IPS-NIHi7 (cell line): ENCODE data around the gene HOXB4.
A peak's percentile ranks its signal among the peaks of the same experiment; 100 is the strongest.

Experiments
- DNase-seq: peaks from one replicate; pipeline ENCODE4 v3.0.0; 2012; ENCODE audit warnings: mixed read lengths; ENCODE audit errors: extremely low spot score

Gene HOXB4

DNA sequence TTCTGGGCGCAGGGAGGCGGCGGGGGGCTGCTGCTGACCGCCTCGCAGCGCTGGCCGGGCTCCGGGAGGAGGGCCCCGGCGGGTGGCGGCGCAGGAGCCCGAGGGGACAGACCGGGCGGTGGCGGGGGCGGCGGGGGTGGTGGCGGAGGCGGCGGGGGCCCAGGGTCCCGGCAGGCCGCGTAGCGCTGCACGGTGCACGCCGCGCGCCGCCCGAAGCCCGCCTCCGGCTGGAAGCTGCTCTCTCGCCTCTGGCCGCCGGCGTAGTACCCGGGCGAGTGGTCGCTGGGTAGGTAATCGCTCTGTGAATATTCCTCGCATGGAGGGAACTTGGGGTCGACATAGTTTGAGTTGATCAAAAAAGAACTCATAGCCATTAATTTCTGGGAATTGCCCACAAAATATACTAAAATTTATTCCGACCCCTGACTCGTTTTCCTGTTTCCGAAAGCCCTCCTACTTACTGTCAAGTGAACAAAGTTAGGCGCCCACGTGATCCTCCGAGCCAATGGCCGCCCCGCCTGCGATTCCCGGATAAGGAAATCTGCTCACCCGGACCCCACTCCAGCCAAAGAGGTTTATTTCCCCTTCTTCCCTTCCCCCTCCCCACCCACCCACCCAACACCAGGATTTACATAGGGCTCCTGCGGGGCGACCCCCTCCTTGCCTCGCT lies at the start of gene HOXB4:
HOXB4 (minus strand) TSS at position 405 of the 670 bp plus-strand sequence; CDS start at position 374, 31 bp downstream.
- DNase-seq: peak; percentile 66

DNA sequence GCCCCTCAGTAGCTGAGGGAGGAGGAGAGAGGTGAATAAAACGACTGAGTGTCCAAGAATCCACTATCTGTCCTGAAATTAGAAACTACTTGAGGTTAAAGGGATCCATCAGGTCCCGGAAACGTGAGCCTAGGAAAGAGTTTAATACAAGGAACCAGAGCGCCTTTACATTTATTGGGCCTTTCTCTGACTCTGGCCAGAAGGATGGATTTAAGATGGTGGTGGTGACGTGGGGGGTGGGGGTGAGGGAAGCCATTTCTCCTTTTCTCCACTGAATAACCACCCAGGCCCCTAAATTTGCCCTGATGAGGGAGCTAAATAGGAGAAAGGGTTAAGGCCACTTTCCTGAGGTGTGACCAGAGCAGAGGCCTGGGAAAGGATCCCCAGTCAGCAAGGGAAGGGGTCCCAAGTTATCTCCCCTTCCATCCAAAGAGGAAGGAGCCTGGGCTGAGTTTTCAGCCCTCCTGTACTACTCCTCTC lies 49.0 kb upstream of the HOXB4 start:
- no peak for DNase-seq

- peak; percentile 68 for DNase-seq
Measured at GRCh38 chr17:48626245-48627117, 48.3 kb upstream of the HOXB4 start, which contains the start of gene HOXB9. TSS of gene HOXB9 (minus strand) at chr17:48626358. CDS start at chr17:48626269, 89 bp downstream.

DNA sequence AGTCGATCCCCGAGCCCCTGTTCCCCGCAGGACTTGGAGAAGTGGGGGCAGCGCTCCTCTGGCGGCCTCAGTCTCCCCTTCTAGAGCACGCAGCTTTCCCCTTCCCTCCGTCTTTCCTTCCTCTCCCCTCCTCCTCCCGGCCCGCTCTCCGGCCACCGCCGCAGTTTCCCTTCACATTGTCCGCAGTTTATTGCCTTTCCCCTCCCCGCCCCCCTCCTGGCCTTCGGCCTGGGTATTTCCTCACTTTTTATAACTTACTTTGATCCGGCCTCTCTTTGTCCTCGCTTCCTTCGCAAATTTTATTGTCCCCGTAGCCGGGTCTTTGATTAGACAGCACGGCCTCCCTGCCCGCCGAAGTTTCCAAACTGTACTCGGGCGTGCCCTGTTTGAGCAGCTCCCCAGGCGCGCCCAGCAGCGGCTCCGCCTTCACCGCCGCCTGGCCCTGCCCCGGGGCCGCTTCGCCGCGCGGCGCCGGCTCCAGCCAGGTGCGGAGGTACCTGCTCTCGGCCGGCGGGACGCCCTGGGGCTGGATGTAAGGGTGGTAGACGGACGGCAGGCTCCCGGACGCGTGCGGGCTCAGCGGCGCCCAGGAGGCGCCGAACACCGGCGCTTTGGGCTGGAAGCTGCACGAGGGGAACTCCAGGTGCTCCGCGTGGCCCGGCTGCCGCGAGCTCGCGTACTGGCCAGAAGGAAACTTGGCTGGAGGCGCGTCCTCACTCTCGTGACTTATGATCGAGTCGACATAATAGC lies 47.5 kb upstream of the HOXB4 start:
- peak; percentile 65 for DNase-seq

DNA sequence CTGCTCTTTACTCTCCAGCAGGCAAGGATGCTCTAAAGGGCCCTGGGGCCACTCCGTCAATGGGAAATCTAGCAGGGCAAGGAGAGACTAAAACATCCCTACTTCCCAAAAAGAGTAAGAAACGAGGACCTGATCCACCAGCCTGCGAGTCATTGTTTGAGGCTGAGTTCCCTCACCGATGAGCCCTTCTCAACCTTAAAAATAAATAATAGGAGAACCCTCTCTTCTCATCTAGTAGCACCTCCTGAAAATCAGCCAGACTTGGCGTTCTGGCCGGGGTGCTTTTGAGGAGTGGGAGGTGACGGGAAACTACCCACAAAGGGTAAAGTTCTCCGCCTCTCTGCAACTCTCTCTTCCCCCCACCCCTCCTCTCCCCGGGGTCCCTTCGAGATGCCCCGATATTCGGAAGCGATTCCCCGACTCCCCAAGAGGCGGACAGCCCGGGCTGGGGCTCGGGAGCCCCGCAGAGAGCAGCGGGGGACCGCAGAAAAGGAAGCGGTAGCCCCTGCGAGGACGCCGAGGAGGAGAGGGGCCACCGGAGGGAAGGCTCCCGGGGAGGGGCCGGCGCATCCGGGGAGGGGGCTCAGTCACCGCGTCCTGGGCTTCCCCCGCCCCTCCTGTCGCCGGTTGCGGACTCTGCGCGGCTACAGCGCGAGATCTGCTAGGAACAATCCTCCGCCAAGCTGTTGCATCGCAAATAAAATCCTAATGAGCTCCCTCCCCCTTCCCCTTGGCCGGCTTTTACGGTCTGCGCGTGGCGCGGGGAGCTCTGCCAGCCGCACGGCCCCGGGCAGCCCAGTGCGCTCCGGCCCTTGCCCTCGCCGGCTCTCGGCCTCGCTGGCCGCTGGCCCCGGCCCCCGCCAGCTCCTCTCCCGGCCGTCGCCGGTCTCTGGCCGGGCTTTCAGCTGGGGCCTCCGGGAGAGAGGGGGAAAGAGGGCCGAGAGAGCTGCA lies 46.7 kb upstream of the HOXB4 start:
- no peak for DNase-seq

- no peak for DNase-seq
Measured at GRCh38 chr17:48624118-48624517, 46.0 kb upstream of the HOXB4 start.

DNA sequence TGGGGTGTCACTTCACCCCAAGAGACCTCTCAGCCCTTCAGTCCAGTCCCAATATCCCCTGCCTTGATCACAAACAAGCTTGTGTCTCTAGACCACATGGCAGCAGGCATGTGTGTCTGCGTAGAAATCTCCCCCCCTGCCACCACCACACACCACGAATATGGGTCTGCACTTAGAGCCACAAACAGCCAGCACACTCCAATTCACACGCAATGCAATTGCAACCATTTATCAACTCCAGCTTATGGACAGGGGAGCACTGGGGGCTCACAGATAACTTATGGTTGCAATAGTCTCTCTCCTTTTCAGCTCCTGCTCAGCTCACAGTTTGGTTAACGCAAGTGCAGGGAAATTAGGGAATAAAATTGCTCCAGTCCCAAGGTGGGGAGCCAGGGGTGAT lies 45.4 kb upstream of the HOXB4 start:
- no peak for DNase-seq

DNA sequence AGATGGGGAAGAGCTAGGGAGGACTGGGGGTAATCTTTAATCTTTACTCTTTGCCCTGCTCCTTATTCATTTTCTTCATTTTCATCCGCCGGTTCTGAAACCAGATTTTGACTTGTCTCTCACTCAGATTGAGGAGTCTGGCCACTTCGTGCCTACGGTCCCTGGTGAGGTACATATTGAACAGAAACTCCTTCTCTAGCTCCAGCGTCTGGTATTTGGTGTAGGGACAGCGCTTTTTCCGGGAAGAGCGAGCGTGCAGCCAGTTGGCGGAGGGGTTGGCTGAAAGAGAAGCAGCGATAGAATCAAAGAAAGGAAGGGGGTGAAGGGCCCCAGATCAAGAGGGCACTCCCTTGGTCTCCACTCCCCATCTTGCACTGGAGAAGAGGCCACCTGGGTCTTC lies 44.7 kb upstream of the HOXB4 start:
- no peak for DNase-seq

GRCh38 chr17:48621410-48622392 lies 43.6 kb upstream of the HOXB4 start:
- no peak for DNase-seq

DNA sequence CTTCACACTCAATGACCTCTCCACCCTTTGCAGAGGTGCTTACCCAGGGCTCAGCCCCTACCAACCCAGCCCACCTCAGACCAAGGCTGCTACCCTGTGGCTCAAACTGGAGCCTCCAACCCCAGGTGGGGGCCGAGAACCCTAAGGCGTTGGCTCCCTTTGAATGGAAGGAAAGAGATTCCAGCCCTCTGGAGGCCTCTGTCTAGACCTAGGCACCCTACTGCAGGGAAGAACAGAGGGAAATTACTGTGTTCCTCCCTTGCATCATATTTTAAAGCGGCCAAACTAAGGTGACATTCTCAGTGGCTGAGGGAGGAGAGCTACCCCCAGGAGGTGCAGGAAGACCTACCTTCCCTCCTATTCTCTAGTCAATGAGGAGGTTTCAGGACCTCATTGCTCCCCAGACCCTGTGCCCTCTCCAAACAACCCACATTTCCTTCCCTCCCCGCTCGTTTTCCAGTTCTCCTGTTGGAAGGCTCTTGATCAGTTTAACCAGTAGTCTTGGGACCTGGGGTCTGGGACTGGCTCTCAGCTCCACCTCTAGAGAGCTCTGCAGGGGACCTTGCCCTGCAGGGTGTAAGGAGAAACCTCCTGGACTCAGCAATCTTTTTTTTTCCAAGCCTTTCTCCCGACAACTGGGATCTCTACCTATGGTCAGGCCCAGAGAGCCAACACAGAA lies 42.5 kb upstream of the HOXB4 start:
- no peak for DNase-seq

DNA sequence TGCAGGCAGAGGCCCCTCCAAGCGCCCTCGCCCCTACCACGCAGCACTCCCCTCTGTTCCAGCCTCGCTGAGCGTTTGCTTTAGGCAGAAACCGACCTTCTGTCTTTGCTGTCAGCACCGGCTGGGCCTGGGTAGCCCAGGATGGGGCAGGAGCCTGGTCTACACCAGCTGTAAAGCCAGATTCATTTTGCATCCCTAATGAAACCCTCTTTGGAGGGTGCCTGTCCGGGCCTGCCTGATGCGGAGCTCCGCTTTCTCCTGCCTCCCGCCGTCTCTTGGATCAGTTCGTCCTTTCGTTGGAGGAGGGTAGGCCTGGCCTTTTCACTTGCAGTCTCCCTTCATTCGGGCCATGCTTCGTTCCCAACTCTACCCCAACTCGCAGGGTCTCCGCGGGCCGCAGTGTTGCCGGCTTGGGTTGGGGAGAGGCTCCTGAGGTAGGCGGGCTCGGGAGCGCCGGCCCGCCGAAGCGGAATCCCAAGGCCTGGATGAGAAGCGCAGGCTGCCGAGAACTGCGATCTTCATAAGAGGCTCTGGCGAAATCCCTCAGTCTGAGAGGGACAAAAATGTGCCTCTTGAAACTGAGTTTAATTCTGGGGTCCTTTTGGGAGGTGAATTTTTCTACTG lies 41.8 kb upstream of the HOXB4 start:
- DNase-seq: no peak

GRCh38 chr17:48618256-48618896 lies 40.2 kb upstream of the HOXB4 start:
- DNase-seq: peak; percentile 85

DNA sequence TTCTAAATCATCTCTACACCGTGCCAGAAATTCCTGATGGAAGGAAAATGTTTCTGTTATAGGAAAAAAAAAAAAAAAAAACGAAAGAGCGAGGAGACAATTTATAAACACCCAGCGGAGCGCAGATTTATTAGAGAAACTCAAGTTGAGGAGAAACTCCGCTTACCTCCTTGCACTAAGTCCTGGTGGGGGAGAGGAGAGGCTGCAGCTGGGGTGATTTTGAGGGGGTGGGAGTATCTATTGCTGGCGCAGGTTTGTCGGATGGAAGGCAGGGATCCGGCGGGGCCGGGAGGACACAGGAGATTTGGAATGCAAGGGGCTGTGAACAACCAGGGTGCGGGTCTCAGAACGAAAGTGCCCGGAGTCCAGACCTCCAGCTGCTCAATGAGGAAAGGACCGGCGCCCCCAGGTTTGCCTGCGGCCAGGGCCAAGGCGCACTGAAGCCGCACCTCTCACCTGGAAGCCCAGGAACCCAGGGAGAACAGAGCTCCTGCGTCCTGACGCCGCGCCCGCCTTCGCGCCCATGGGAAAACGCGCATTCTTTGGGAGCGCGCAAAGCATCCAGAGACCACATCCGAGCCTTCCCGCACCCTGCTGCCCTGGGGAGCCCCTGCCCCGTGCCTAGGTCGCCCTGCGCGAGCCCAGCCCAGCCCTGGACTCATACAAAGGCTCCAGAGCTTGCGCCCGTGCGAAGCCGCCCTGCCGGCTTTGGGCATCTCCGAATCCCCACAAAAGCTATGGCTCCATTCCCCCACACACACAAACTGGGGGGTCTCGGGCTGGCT lies 39.5 kb upstream of the HOXB4 start:
- DNase-seq: no peak

DNA sequence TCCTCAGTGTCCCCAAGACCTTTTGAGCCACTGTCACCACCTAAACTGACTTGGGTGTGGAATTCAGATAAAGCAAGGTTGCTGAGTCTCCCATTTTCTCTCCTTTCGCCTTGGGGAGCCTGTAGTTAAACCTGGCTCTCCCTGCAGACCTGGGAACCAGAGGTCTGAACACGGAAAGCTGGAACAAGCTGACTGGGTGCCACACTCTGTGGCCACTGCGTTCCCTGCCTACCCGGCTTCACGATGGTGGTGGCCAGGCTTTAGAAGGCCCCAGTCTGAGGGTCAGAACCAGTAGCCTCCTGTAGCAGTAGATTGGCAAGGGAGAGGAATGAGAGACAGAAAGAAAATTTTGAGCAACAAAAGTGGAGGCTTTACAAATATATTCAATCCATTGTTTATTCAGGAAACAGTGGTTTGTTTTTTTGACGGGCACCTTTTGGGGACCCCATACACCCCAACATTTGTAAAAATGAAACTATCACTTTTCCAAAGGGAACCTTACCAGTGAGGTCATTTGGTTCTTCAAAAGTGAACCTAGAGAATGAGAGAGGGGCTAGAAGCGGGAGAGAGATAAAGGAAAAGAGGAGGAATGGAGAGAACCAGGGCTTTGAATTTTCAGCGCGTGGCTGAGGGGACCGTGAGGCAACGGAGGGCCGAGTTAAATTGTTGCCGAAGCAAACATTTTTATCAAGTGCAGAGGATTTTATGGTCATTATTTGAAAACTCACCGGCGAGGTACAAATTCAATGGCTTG lies 38.7 kb upstream of the HOXB4 start:
- DNase-seq: no peak

DNA sequence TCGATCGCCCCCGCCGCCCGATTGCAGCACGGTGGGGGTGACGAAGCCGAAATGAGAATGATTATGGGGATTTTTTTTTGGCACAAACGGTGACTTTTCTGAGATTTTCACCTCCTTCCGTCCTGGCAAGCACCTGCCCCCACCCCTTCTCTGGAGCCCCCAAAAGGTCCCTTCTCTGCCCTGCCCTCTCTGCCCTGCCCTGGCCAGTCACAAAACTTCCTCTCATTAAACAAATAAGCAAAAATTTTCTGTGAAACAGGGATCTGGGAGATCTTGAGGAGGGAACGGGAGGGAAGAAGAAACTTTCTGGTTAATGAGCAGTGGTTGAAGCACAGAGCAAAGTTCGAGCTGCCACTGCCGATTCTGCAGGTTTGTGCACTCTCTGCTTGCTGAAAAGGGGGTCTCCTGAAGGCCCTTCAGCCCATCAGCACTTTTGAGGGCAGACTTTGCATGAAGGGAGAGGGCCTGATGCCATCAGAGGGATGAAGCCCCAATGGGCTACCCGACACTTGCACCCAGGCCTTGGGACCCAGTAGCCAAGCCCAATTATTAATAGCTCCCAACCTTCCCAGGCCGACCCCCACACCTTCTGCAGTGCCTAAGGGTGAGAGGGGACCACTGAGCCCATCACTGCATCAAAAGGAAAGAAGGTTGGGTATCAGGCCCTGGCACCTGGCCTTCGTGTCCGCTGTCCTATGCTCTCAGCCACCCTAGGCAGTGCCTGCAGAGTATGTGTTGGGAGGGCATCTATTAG lies 38.0 kb upstream of the HOXB4 start:
- no peak for DNase-seq
